Hematopoietic multipotent progenitor cell treated with erythropoietin and hydrocortisone succinate and interleukin-3 and kit ligand, for 6 days (in vitro differentiated cells): ENCODE results near the gene S1PR2.
"Not testable (repeated sequence)": the region's sequence is repeated elsewhere in the genome, so short reads cannot be mapped to it uniquely, and the experiment has no call there.

Experiments used
- DNase-seq: peaks from one replicate; pipeline ENCODE4 v3.0.0-alpha.2; 2015

The S1PR2 gene

DNA sequence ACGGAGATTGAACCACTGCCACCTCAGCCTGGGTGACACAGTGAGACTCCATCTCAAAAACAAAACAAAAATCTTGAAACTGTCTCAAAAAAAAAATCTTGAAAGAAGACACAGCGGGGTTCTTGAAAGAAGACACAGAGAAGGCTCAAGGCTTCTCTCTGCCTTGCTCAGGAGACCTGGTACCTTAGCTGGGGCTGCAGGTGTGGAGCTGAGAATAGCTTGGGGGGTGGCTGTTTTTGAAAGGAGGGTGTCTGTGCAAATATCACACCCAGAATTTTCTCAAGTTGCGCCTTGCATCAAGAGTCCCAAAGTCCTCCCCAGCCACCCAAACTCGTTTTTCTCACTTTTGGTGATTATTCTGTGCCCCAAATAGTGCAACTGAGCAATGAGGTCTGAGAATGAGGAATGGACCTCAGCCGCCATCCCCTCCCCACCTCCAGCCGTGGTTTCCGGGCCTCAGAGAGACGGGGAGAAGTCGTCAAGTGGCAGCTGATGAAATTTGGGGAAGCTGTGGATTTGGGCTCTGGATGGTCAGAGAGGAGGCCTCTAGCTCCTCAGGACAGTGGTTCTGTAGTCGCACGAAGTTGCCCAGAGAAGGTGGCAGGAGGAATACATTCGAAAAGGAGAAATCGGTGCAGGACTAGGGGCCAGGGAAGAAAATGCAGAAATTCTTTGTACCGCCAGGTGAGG lies 8.8 kb downstream of the S1PR2 start:
- DNase-seq = no peak

DNA sequence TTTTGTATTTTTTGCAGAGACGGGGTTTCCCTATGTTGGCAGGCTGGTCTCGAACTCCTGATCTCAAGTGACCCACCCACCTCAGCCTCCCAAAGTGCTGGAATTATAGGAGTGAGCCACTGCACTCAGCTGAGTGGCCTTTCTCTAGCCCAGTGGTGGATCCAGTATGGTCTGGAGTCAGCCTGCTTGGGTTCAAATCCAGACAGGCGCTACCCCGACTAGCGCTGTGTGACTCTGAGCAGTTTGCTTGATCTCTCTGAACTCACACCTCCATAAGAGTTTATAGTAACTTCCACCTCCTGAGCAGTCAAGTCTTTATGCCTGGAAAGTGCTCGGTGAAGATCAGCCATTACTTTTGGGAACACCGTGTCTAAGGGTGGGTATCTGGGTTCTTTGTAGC lies 10.4 kb downstream of the S1PR2 start:
- no peak for DNase-seq

DNA sequence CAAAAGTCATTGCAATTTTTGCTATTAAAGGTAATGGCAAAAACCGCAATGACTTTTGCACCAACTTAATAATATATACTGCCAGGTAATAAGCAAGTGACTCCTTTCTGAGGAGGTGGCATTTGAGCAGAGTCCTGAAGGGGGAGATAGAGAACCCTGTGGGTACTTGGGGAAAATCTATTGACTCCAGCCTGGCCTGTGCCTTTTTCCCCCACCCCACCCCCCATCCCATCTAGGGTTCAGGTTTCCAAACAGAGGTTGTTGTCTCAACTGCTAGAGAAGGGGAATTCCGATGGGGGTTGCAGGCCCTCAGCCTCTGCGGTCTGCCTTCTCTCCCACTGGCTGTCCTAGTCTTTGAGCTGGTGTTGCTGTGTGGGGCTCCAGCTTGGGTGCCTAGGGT lies 11.5 kb downstream of the S1PR2 start:
- peak; percentile 77 for DNase-seq

DNA sequence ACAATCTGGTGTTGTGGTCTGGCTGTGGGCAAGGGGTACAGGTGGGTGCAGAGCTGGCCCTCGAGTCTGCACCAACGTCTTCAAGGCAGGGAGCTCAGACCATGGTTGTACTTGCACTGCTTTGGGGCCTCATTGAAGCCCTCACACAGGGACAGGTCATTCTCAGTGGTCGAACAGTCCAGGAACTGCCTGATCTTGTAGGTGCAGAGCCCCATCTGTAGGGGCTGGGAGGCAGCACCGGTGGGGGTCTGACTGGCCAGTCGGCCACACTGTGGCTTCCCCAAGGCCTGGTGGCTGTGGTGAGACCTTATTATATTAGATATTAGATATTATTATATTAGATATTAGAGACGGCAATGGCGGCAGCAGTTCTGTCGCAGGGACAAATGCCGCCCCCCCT lies 14.0 kb downstream of the S1PR2 start:
- no peak for DNase-seq

DNA sequence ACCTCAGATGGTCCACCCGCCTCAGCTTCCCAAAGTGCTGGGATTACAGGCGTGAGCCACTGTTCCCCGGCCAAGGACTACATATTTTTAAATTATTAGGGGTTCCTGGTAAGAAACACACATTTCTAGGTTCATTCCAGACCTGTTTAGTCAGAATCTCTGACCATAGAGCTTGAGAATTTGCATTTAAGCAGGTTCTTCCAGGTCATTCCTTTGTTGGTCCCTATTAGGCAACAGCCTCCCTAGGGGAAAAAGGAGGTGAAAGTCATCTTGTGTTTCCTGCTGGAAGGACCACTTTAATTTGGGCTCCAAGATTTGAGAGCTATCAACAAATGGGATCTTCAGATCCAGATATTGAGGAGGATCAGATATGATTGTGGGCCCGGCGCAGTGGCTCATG lies 16.3 kb downstream of the S1PR2 start:
- no peak for DNase-seq

DNA sequence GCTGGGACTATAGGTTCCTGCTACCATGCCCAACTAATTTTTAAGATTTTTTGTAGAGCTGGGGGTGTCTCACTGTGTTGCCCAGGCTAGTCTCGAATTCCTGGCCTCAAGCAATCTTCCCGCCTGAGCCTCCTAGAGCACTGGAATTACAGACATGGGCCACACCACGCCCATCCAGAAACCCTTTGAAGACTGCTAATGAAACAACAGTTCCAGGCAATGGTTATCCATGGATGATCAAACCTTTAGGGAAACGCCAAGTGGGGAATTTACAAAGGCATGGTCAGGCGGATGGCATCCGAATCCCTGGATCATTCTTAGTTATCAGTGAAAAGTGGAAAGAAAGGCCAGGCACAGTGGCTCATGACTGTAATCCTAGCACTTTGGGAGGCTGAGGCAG lies 19.4 kb downstream of the S1PR2 start:
- DNase-seq = no peak

DNA sequence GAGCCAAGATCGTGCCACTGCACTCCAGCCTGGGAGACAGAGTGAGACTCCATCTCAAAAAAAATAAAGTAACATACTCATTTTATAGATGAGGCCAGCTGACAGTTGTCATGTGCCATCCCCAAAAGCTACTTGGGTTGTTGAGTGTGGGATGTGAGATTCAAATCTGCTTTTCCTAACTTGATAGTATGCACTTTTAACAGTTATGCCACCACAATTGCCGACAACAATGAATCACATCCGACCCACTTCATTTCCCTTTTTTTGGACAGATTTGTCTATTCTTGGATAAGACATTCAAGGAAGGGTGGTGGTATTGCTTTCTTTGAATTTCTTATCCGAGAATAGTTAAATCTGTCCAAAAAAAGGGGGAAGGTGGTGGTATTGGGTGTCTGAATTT lies 20.1 kb downstream of the S1PR2 start:
- no peak for DNase-seq

DNA sequence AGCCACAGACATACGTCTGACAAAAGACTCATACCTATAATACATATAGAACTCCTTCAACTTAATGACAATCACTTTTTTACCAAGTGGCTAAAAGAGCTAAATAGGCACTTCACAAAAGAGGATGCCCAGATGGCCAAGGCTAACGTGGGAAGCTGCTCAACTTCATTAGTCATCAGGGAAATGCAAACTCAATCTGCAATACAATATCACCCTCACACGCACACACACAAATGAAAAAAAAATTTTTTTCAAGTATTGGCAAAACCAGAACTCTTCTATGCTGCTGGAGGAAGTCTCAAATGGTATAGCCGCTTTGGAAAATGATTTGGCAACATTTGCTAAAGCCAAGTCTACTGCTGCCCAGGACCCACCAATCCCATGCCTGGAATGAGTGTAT lies 21.8 kb downstream of the S1PR2 start:
- no peak for DNase-seq

DNA sequence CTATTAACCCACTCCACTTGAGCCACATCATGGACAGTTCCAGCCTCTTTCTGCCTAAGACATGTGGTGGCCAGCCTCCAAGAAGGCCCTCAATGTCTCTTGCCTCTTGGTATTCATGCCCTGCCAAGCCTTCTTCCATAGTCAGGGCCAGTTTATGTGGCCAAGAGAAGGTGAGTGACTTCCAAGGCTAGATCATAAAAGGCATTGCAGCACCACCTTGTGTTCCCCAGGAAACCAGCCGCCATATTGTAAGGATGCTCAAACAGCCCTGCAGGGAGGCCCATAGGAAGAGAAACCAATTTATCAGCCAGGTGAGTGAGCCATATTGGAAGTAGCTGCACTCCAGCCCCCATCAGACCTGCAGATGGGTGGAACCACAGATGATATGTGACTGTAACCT lies 24.1 kb downstream of the S1PR2 start:
- no peak for DNase-seq

DNA sequence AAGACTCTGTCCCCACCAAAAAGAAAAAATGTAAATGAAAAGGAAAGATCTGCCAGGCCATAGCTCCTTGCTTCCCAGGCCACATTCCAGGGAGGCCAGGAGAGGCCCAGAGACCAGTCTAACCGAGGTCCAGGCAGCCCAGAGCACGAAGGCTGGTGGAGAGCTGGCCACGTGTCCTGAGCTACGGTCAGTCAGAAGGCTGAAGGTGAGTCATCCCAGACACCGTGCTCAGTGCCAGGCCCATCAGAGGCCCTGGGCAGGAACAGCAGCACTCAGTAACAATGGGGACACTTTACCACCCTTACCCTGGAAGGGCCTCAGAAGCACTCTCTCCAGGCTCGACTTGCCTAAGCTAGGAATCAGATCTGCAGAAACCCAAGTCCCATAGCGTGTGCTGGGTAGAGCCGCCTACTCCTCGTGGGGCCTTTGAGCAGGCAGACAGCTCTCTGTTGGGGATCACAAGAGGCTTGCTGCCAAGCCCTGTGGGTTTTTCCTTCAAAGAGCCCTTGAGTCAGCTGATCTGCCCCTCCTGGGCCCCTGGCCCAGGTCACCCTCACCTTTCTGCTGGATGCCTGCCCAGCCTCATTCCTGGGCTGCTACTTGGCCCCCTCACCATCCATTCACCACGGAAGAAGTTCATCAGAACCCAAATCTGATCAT lies 24.8 kb downstream of the S1PR2 start:
- DNase-seq = no peak

DNA sequence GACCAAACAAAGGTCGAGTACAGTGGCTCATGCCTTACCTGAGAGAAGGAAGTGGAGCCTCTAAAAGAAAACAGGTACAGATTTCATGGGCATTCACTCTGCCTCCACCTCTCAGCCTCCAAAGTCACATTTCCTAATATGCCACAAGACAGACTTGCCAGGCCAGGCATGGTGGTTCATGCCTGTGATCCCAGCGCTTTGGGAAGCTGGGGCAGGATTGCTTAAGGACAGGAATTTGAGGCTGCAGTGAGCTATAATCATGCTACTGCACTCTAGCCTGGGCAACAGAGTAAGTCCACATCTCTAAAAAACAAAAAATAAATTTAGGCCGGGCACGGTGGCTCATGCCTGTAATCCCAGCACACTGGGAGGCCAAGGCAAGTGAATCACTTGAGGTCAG lies 25.5 kb downstream of the S1PR2 start:
- no peak for DNase-seq

DNA sequence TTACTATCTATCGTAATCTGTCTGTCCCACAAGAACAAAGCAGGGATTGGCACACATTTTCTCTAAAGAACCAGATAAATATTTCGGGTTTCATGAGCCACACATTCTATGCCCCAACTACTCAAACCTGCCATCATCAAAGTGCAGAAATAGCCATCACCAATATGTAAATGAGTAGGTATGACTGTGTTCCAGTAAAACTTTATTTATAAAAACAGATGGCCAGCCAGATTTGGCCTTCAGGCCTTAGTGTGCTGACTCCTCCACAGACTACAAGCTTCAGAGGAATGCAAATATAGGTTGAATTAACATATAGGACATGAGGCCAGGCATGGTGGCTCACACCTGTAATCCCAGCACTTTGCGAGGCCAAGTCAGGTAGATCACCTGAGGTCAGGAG lies 27.4 kb downstream of the S1PR2 start:
- DNase-seq = no peak

DNA sequence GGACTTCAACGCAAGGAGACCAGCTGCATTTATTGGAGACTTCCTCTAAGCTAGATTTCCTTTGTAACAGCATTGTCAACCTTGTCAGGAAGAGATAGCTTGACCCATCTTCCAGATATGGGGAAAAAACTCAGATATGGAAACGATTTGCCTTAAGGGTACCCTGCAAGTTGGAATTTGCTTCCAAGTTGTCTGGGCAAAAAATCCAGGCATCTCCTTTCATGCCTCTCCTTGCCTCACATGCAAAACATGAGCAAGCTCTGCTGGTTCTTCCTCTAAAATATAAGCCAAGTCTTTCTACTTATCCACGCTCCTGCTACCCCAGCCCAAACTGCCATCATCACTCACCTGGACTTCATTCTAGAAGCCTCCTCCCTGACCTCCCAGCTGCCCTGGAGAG lies 30.0 kb downstream of the S1PR2 start:
- no peak for DNase-seq

DNA sequence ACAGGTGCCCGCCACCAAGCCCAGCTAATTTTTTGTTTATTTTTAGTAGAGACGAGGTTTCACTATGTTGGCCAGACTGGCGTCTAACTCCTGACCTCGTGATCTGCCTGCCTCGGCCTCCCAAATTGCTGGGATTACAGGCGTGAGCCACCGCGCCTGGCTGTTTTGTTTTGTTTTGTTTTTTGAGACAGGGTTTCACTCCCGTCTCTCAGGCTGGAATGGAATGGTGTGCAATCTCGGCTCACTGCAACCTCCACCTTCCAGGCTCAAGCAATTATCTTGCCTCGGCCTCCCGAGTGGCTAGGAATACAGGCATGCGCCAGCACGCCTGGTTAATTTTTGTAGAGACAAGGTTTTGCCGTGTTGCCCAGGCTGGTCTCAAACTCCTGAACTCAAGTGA lies 31.0 kb downstream of the S1PR2 start:
- DNase-seq = not testable (repeated sequence)

DNA sequence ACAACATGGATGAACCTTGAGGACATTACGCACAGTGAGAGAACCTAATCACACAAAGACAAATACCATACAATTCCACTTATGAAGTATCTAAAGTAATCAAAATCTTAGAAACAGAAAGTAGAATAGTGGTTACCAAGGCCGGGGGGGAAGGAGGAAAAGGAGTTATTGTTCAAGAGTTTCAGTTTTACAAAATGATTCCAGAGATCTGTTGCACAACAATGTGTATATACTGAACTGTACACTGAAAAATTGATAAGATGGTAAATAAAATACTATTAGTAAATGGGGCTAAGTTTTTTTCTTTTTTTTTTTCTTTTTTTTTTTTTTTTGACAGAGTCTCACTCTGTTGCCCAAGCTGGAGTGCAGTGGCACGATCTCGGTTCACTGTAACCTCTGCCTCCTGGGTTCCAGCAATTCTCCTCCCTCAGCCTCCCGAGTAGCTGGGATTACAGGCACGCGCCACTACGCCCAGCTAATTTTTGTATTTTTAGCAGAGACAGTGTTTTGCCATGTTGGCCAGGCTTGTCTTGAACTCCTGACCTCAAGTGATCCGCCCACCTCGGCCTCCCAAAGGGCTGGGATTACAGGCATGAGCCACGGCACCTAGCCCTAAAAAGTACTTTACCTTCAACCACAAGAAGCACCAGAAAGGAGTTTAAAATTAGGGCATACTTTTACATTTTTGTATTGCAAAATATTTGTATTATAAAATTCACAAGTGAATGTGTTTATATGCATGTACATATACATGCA lies 32.1 kb downstream of the S1PR2 start:
- DNase-seq = not testable (repeated sequence)

DNA sequence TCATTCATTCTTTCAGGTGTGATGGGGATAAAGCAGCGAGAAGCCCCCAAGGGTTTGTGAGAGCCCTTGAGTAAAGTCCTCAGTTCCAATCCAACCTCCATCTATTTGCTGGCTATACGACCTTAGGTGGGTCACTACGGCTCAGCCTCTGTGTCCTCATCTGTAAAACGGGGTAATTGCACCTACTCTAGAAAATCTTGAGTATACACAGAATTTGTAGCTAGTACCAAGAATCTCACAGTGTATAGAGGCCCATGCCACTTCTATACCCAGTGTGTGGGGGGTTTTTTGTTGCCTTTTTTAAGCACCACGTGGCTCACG lies 36.0 kb downstream of the S1PR2 start:
- no peak for DNase-seq

DNA sequence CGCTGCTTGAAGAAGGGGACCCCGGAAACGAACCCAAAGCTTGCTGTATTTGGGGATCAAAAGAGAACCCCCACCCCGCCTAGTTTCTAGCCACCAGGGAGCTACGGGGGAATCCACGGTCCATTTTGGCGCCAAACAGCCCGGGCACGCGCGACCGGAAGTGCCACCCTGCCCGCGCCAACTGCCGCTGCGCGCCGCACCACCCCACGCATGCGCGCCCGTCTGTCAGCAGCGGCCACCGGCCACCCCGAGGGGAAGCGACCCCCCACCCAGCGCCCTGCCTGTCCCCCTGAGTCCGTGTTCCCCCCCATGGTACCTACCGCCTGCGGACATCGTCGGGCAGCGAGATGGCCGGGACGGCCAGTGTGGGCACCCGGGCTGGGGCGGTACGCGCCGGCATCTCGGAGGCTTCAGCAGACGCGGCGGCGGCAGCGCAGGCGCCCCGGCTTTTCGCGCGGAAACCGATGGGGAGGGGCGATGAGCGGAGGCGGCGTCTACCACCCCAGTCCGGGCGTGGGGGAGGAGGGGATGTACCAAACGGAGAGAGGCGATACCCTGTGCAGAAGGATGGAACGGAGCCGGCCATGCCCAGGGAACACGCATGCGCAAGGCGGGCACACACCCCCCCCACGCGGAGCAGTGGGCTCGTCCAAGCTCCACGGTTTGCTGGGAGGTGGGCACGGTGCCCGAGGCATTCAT lies 36.5 kb downstream of the S1PR2 start, which contains the start of gene DNMT1:
DNMT1 (minus strand) TSS at position 454 of the 699 bp plus-strand sequence; CDS start at position 400, 54 bp downstream.
- DNase-seq = peak; percentile 98

DNA sequence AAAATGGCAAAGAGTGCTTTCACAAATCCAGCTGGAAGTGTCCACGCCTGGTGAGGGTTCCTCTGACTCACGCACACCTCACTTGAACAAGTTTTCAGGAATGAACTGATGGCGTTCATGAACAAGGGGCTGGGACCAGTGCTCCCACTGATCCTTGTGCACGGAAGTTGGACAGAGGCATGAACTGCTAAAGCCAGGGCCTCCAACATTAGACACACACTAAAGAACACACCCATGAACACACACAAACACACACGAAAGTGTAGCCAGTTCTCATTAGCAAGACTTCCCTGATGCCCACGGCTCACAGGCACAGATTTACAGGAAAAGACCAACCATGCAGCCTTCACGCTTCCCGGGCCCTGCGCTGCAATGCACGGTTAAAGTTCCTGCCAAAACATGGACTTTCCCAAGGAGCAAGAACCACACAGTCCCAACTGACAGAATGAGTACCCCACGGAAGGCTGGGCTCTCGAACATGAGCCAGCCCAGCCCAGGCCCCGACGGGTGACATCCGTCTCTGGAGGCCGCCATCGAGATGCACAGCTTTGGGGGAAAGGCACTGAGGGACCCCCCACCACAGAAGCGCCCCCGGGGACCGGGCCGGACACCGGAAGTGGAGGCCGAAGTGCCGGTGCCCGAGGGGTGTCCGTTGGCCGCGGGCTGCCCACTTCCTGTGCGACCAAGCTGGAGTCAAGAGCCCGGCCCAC lies 37.2 kb downstream of the S1PR2 start:
- DNase-seq = peak; percentile 50

DNA sequence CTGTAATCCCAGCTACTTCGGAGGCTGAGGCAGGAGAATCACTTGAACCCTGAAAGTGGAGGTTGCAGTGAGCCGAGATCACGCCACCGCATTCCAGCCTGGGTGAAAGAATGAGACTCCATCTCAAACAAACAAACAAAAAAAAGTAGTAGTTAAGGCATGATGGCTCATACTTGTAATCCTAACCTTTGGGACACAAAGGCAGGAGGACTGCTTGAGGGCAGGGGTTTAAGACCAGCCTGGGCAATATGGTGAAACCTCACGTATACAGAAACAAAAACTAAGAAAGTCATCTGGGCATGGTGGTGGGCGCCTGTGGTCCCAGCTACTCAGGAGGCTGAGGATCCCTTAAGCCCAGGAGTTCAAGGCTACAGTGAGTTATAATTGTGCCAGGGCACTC lies 38.2 kb downstream of the S1PR2 start:
- no peak for DNase-seq

DNA sequence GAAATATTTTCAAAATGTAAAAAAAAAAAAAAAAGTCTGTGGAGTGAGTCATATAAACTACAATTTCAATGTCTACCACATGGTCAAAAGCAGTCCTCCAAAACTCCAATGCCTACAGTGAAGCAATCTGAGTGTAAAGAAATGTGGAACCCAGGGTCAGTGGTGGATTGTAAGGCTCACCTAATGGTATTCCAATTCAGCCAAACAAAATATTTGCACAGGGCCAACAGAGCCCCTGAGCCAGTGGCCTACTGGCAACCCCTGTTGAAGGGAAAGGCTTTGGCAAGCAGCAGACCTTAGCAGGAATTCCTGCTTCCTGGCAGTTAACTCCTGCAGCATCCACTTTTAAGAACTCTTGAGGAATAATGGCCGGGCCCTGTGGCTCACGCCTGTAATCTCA lies 39.8 kb downstream of the S1PR2 start:
- no peak for DNase-seq

DNA sequence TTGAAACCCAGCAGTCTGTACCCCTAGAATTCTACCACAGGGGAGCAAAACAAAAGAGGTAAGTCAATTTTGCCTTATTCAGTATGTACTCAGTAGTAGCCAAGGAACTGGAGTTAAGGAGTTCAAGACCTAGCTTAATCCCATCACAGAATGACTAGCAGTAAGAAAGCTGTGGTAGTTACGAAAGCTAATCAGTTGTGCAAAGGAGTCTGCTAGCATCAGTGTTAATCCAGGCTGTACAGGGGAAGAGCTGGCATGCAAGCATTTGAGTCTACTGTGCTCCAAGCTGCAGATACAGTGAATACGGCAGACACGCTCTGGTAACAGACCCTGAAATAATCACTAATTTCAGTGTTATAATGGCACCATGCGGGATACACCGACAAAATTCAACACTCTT lies 41.1 kb downstream of the S1PR2 start:
- no peak for DNase-seq

DNA sequence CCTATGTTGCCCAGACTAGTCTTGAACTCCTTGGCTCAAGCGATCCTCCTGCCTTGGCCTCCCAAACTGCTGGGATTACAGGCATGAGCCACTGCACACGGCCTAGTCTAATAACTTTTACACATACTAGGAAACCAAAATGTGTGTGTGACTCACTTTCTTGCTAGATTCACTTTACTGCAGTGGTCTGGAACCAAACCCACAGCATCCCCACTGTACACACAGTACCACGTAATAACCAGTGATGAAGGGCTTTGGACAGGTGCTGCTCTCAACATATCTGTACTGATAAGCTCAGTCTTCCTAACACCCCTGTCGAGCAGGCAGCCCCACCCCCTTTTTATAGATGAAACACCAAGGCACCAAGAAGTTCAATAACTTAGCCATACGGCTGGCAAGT lies 41.5 kb downstream of the S1PR2 start:
- no peak for DNase-seq

DNA sequence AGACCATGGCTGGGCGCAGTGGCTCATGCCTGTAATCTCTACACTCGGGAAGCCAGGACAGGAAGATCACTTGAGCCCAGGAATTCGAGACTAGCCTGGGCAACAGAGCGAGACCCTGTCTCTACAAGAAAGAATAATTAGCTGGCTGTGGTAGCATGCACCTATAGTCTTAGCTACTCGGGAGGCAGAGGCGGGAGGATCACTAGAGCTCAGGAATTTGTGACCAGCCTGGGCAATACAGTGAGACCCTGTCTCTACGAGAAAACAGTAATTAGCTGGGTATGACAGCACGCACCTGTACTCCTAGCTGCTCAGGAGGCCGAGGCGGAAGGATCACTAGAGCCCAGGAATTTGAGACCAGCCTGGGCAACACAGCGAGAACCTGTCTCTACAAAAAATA lies 43.8 kb downstream of the S1PR2 start:
- no peak for DNase-seq
